DND-41 (cell line): ENCODE results near the gene WDR93.

Source experiments
- ATAC-seq: fragments of 200-7000 bp; cut with Tn5 transposase; 3 replicates; pipeline ENCODE4 v1.9.1; 2021; ENCODE audit warnings: low read depth; ENCODE audit not compliant: insufficient read depth
- DNase-seq: peaks from one replicate; pipeline ENCODE4 v3.0.0-alpha.2; 2020
- H2AFZ ChIP-seq: 2 replicates; pipeline ENCODE4 v1.6.0; 2012; ENCODE audit warnings: low read depth, low read length
- H3K27ac ChIP-seq: 2 replicates; pipeline ENCODE4 v1.5.1; 2012; ENCODE audit warnings: low read length, inconsistent platforms
- H3K27me3 ChIP-seq: fragments of 200-600 bp; sonication (generic); 2 replicates; pipeline ENCODE4 v1.6.0; 2012; ENCODE audit warnings: low read length, mild to moderate bottlenecking, inconsistent platforms; ENCODE audit not compliant: insufficient read depth, poor library complexity
- H3K36me3 ChIP-seq: 2 replicates; pipeline ENCODE4 v1.5.1; 2012; ENCODE audit warnings: low read length, inconsistent platforms; ENCODE audit not compliant: insufficient read depth
- H3K4me1 ChIP-seq: 2 replicates; pipeline ENCODE4 v1.5.1; 2012; ENCODE audit warnings: mild to moderate bottlenecking, low read length; ENCODE audit not compliant: insufficient read depth
- H3K4me2 ChIP-seq: 2 replicates; pipeline ENCODE4 v1.6.0; 2012; ENCODE audit warnings: mild to moderate bottlenecking, moderate library complexity, low read length, inconsistent platforms; ENCODE audit not compliant: insufficient read depth
- H3K4me3 ChIP-seq, 2 experiments: fragments of 200-600 bp in 1 of 2; shearing (Covaris generic) in 1 of 2; 2 replicates each; pipeline ENCODE4 v1.5.1; 2012 to 2016; ENCODE audit warnings: inconsistent platforms in 2 of 2, low read length in 2 of 2, mild to moderate bottlenecking in 2 of 2, low read depth in 1 of 2, moderate library complexity in 1 of 2
- H3K79me2 ChIP-seq: 2 replicates; pipeline ENCODE4 v1.6.0; 2012; ENCODE audit warnings: low read length, inconsistent platforms; ENCODE audit not compliant: insufficient read depth
- H3K9ac ChIP-seq: 2 replicates; pipeline ENCODE4 v1.6.0; 2012; ENCODE audit warnings: low read depth, mild to moderate bottlenecking, inconsistent platforms, low read length, moderate library complexity
- H3K9me3 ChIP-seq: 2 replicates; pipeline ENCODE4 v1.5.1; 2012; ENCODE audit warnings: low read length, moderate library complexity, mild to moderate bottlenecking, inconsistent platforms; ENCODE audit not compliant: insufficient read depth, severe bottlenecking
- H4K20me1 ChIP-seq: 2 replicates; pipeline ENCODE4 v1.6.0; 2012; ENCODE audit warnings: low read length; ENCODE audit not compliant: insufficient read depth
- CTCF ChIP-seq: IDR thresholded peaks from 2 replicates; pipeline ENCODE4 v1.5.1; 2012; ENCODE audit warnings: borderline replicate concordance, low read length, moderate library complexity, mild to moderate bottlenecking; ENCODE audit not compliant: poor library complexity, severe bottlenecking; ENCODE audit errors: extremely low read depth
- EZH2 ChIP-seq: IDR thresholded peaks from 3 replicates; pipeline ENCODE4 v1.6.1; 2012; ENCODE audit warnings: borderline replicate concordance, low read depth, mild to moderate bottlenecking, moderate library complexity, low read length, inconsistent platforms; ENCODE audit not compliant: severe bottlenecking

Gene WDR93

GRCh38 chr15:89769366-89769765 lies 78.8 kb downstream of the WDR93 start:
- no peaks in the 10 kb centered on the region for H3K27me3 ChIP-seq
- H3K4me2 ChIP-seq: no peak overlapping the region
- H4K20me1 ChIP-seq: no peaks in the 10 kb centered on the region
- no peaks in the 10 kb centered on the region for H3K9me3 ChIP-seq
- no peak overlapping the region for H2AFZ ChIP-seq
- H3K36me3 ChIP-seq: no peaks in the 10 kb centered on the region
- no peaks in the 10 kb centered on the region for H3K4me1 ChIP-seq
- TF ChIP-seq EZH2: no peak
- DNase-seq: no peak
- ATAC-seq: no peak
- H3K27ac ChIP-seq: no peak overlapping the region
- no peak overlapping the region for H3K9ac ChIP-seq
- H3K4me3 ChIP-seq: no peak overlapping the region
- no peaks in the 10 kb centered on the region for H3K79me2 ChIP-seq

GRCh38 chr15:89770041-89770440 lies 79.4 kb downstream of the WDR93 start:
- H3K27ac ChIP-seq: no peak overlapping the region
- DNase-seq (no peak), ATAC-seq (no peak)
- no peak for TF ChIP-seq EZH2
- TF ChIP-seq CTCF: no peak
- H3K27me3 ChIP-seq: no peaks in the 10 kb centered on the region
- no peak overlapping the region for H2AFZ ChIP-seq
- no peak overlapping the region for H3K4me3 ChIP-seq
- no peak overlapping the region for H3K9ac ChIP-seq
- no peaks in the 10 kb centered on the region for H4K20me1 ChIP-seq
- H3K79me2 ChIP-seq: no peaks in the 10 kb centered on the region
- H3K36me3 ChIP-seq: no peaks in the 10 kb centered on the region
- no peaks in the 10 kb centered on the region for H3K4me1 ChIP-seq
- no peak overlapping the region for H3K4me2 ChIP-seq
- no peaks in the 10 kb centered on the region for H3K9me3 ChIP-seq

- Histone ChIP-seq H2AFZ (no peak overlapping the region), H3K27ac (no peak overlapping the region)
Measured at GRCh38 chr15:89772932-89773583, 82.4 kb downstream of the WDR93 start.

GRCh38 chr15:89774492-89774891 lies 83.9 kb downstream of the WDR93 start:
- ATAC-seq (no peak), DNase-seq (no peak)
- H3K79me2 ChIP-seq: no peaks in the 10 kb centered on the region
- no peaks in the 10 kb centered on the region for H3K9me3 ChIP-seq
- no peaks in the 10 kb centered on the region for H3K36me3 ChIP-seq
- H2AFZ ChIP-seq: no peak overlapping the region
- no peak overlapping the region for H3K4me3 ChIP-seq
- H3K4me1 ChIP-seq: no peaks in the 10 kb centered on the region
- no peaks in the 10 kb centered on the region for H4K20me1 ChIP-seq
- H3K27me3 ChIP-seq: no peaks in the 10 kb centered on the region
- TF ChIP-seq EZH2 (no peak), CTCF (no peak)
- no peak overlapping the region for H3K4me2 ChIP-seq
- no peak overlapping the region for H3K27ac ChIP-seq
- H3K9ac ChIP-seq: no peak overlapping the region

More at GRCh38 chr15:89772932-89773583, 82.4 kb downstream of the WDR93 start:
- Histone ChIP-seq H3K4me2 (no peak overlapping the region), H3K79me2 (no peaks in the 10 kb centered on the region), H3K9me3 (no peaks in the 10 kb centered on the region), H3K4me1 (no peaks in the 10 kb centered on the region), H3K4me3 (no peak overlapping the region), H3K36me3 (no peaks in the 10 kb centered on the region), H3K9ac (no peak overlapping the region), H4K20me1 (no peaks in the 10 kb centered on the region), H3K27me3 (no peaks in the 10 kb centered on the region)
- TF ChIP-seq EZH2: no peak
- TF ChIP-seq CTCF: peak; percentile 23
- DNase-seq (no peak), ATAC-seq (no peak)
